GM19467 (cell line): ENCODE data around the gene OR8D2.

Experiments
- ATAC-seq: cut with Tn5 transposase; IDR thresholded peaks from one replicate; pipeline ENCODE4 v1.9.1; 2021; ENCODE audit warnings: mild to moderate bottlenecking, moderate library complexity; ENCODE audit not compliant: unreplicated experiment

OR8D2 gene, protein sequence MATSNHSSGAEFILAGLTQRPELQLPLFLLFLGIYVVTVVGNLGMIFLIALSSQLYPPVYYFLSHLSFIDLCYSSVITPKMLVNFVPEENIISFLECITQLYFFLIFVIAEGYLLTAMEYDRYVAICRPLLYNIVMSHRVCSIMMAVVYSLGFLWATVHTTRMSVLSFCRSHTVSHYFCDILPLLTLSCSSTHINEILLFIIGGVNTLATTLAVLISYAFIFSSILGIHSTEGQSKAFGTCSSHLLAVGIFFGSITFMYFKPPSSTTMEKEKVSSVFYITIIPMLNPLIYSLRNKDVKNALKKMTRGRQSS

GRCh38 chr11:124320097-124320496, at the start of gene OR8D2:
Gene OR8D2, minus strand, starts transcription at chr11:124320197. Its CDS starts 0 bp downstream, at chr11:124320197.
- no peak for ATAC-seq

DNA sequence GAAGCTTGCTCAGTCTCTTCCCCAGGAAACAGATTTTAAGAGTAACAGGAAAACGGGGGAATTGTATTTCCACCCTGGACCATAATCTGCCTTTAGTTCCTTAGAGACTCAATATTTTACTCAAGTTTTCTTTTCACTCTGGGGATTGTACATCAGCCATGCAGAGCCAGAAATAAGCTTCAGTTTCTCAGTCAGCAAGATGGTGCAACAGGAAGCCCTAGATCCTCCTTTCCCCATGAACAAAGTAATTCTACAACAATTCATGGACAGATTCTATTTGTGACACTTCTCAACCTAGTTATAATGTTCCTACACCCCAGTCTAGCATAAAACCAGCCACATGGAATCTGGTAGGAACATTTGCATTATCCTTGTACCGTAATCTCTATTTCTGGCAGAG, 39.6 kb upstream of the OR8D2 start:
- ATAC-seq = no peak

DNA sequence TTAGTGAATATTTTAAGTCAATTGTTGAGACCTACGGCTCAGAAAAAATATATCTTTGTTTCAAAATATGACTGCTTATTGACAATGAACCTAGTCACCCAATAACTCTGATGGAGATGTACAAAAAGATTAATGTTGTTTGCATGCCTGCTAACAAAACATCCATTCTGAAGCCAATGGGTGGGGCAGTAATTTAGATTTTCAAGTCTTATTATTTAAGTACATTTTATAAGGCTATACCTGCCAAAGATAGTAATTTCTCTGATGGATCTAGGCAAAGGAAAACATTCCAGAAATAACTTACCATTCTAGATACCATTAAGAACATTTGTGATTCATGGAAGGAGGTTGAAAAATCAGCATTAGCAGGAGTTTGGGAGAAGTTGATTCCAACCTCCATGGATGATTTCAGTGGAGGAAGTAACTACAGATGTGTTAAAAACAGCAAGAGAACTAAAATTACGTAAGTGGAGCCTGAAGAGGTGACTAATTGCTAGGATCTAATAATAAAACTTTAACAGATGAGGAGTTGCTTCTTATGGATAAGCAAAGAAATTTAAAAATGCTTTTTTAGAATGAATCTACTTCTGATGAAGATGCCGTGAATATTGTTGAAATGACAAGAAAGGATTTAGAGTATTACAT, 26.4 kb upstream of the OR8D2 start:
- no peak for ATAC-seq

- ATAC-seq = no peak
These were observed 24.3 kb upstream of the OR8D2 start for GRCh38 chr11:124344346-124344745.

DNA sequence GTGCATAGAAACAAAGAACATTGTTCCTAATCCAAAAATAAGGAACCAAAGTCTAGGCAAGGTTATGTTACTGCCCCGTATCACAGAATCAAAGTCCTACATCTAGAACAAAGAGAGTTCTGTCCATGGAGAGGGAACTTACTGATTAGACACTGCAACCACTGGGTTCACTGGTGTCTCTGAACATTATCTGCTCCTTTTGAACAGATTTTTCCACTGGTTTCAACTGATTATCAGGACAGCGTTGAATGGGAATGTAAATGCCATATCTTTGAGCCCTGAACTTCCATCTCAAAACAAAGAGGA, 20.1 kb upstream of the OR8D2 start:
- ATAC-seq = no peak

- ATAC-seq = no peak
These were observed 19.6 kb upstream of the OR8D2 start for GRCh38 chr11:124339396-124340141.

DNA sequence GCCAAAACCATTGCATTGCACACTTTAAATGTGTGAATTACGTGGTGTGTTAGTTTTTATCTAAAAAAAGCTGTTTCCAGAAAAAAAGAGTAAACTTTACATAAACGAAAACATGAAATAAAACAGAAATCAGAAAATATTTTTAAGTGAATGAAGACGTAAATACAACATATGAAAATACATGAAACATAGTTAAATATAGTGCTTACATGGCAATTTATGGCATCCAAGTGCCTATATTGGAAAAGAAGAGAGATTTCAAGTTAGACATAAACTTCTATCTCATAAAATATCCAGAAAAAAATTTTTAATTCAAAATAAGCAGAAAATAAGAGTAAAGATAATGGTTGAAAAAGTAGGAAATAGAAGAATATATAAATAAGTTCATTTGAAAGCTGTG, 11.9 kb upstream of the OR8D2 start:
- ATAC-seq = no peak

GRCh38 chr11:124329787-124330478, 9.9 kb upstream of the OR8D2 start:
- peak; percentile 97 for ATAC-seq

GRCh38 chr11:124327775-124328174, 7.8 kb upstream of the OR8D2 start:
- no peak for ATAC-seq

- ATAC-seq = no peak
These were observed 2.4 kb upstream of the OR8D2 start for GRCh38 chr11:124322356-124322755.

DNA sequence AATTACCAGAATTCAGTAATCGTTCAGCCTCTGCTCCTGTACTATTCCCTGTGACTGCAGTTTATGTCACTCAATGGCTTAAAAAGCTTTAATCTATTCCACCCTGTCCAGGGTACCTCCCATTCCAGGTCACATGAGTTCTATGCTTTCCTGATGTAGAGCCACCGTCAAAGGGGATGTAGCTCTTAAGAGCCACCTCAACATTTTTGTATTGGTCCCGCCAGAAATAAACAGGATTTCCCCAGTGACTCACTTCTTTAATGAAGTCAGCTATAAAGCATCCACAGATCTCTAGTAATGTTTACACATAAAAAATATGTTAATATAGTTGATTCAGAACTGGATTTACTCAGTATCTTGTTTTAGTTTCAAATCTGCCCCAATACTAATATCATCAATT, 4.9 kb downstream of the OR8D2 start:
- no peak for ATAC-seq

DNA sequence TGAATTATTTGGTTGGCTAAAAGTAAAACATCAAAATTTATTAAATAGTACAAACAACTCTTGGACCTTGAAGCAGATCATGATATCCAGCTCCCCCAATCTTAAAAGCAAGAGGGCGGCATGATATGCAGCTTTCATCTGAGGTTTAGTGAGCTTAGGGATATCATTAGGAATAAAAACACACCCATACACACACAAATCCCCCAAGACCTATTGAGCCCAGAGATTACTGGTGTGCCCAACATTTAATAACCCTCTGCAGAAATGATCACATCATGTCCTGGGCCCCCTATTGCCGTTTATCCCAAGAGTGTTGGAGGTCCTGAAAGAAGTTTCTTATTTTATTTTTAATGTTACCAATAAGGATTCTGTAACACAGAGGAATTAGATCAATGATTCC, 6.1 kb downstream of the OR8D2 start, which contains the start of gene OR8D1:
Gene OR8D1, minus strand, starts transcription at position 101 of the 400 bp plus-strand sequence. CDS start 3,183 bp downstream, outside the sequence.
- ATAC-seq = no peak

DNA sequence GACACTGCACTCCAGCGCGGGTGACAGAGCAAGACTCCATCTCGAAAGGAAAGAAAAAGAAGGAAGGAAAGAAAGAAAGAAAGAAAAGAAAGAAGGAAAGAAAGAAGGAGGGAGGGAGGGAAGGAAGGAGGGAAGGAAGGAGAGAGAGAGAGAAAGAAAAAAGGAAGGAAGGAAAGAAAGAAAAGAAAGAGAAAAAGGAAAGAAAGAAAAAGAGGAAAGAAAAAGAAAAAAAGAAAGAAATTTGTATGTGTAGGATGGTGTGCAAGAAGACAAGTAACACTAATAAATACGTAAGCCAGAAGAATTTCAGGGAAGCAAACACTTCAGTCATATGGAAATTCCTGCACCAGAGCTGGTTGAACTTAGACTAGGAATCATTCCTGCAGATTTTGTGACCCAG, 6.9 kb downstream of the OR8D2 start:
- ATAC-seq = no peak

- no peak for ATAC-seq
These were observed 8.3 kb downstream of the OR8D2 start for GRCh38 chr11:124311670-124312069.

DNA sequence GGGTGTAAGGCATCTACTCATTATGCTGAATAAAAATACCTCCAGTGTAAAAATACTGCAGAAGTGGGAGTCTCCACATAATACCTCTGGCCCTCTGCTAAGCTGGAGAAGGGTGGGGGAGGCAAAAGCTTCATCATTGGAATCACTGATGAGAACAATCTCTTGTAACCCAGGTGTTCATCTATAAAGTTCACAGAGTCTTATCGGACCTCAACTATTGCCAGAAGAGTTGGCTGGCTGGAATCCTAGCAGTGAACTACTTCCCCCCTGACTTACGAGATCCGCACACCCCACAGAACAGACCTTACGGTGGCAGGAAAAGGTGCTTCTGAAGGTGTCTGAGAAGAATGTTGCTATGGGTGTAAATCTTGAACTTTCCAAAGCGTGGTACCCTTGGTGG, 8.7 kb downstream of the OR8D2 start:
- ATAC-seq = no peak

DNA sequence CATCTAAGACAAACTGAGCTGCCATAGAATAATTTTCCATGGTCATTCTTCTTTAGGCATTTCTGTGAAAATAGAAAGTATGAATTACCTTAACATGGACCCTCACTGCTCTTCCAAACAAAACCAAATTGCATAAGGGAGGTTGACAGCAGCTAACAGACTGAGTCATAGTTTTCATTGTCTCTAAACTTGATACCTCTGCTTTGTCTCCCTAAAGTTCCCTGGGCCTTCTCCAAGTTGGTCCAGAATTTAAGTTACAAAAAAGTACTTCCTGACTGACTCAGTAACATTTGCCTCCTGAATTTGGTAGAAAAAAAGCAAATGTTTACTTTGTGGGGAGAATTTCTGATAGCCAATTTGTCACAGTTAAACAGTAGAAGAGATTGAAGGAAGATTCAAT, 9.3 kb downstream of the OR8D2 start:
- ATAC-seq = no peak

GRCh38 chr11:124307093-124307492, 12.9 kb downstream of the OR8D2 start:
- ATAC-seq = no peak

DNA sequence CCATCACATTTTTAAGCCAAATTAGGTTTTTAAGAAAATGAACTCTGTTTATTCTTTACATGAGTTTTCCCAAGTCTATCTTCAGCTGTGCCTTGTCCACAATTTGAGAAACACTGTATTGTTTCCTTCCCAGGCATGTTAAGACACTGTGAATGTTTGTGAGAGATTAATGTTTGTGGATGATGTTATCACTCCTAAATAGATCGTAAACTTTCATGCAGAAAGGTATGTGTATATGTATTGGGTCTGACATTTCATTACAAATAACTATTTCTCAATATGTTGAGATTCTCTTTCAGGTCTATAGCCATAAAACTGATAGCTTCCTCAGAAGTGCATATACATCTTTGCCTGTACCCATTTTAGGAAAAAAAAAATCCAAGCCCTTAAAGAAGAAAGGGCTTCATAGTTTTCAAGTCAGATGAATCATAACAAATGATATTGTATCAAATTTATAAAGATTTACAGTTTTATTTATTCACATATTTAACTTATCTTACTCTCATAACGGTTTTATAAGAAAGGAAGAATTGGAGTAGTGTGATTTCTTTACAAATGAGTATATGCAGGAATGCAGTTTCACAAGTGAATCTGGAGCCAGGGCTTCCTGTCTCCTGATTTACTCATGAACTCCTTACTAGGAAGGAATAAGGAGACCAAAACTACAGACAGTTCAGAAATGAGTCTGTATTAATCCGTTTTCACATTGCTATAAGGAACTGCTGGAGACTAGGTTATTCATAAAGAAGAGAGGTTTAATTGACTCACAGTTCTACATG, 17.5 kb downstream of the OR8D2 start:
- ATAC-seq = no peak

- no peak for ATAC-seq
These were observed 18.4 kb downstream of the OR8D2 start for GRCh38 chr11:124301548-124301947.

DNA sequence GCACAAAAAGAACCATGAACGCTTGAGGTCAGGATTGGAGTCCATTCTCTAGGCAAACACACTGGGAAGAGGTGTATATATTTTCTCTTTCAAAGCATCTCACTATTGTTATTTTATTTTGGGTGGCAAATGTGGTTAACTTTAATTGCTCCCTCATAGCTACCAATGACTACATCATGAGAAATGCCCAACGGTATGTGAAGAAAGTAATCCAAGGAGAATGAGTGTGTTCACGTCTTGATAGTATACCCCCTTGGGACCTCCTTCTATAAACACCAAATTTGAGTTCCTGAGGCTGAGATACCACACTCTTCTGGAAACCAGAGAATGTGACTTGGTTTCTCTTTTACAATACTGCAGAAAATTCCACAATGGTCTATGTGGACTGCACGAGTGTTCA, 22.1 kb downstream of the OR8D2 start:
- no peak for ATAC-seq

DNA sequence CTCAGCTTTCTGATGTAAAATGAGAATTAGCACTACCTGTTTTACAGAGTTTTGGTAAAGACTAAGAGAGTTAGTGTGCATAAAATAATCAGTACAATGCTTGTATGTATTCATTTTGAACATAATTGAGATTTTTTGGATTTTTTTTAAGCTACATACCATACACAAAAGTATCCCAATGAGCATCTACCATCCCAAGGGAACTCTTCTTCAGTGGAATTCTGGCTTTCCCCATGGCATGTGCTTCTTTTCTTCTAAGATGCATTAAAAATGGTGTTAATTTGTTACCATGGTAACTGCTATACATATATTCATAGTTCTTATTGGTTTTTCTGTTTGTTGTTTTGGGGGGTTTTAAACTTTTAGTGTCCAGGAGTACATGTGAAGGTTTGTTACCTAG, 24.0 kb downstream of the OR8D2 start:
- no peak for ATAC-seq
